GM10266 (cell line): ENCODE measurements around the gene TRPT1.
A peak's percentile ranks its signal among the peaks of the same experiment; 100 is the strongest.

Source experiments
- DNase-seq: peaks from one replicate; pipeline ENCODE4 v3.0.0; 2012; ENCODE audit errors: extremely low spot score
- CTCF ChIP-seq: IDR thresholded peaks from 2 replicates; pipeline ENCODE4 v1.5.1; 2012; ENCODE audit warnings: mild to moderate bottlenecking, low read depth; ENCODE audit not compliant: control insufficient read depth, insufficient read depth; ENCODE audit errors: missing control alignments

TRPT1 gene

GRCh38 chr11:64206457-64207255 is 19.3 kb downstream of the TRPT1 start, which contains the start of gene FERMT3:
TSS of gene FERMT3 (plus strand) at chr11:64206721. CDS start at chr11:64207365, 644 bp downstream.
- peak; percentile 69 for DNase-seq

GRCh38 chr11:64204464-64204989 is 21.5 kb downstream of the TRPT1 start:
- DNase-seq = peak; percentile 78
- peak; percentile 82 for TF ChIP-seq CTCF

More at GRCh38 chr11:64206457-64207255, 19.3 kb downstream of the TRPT1 start, which contains the start of gene FERMT3:
- no peak for TF ChIP-seq CTCF

GRCh38 chr11:64204080-64204440 is 21.9 kb downstream of the TRPT1 start:
- DNase-seq = no peak
- no peak for TF ChIP-seq CTCF

- no peak for DNase-seq
- no peak for TF ChIP-seq CTCF
Observed at GRCh38 chr11:64203421-64204079, 22.4 kb downstream of the TRPT1 start.

- no peak for TF ChIP-seq CTCF
- DNase-seq = no peak
Observed at GRCh38 chr11:64202992-64203391, 23.0 kb downstream of the TRPT1 start.

- no peak for TF ChIP-seq CTCF
- DNase-seq = no peak
Observed at GRCh38 chr11:64201543-64201942, 24.4 kb downstream of the TRPT1 start.

GRCh38 chr11:64198511-64198910 is 27.5 kb downstream of the TRPT1 start:
- no peak for TF ChIP-seq CTCF
- DNase-seq = no peak
